Measurements from ENCODE around the gene SLC25A47.
A peak's percentile ranks its signal among the peaks of the same experiment; 100 is the strongest.

Gene SLC25A47

DNA sequence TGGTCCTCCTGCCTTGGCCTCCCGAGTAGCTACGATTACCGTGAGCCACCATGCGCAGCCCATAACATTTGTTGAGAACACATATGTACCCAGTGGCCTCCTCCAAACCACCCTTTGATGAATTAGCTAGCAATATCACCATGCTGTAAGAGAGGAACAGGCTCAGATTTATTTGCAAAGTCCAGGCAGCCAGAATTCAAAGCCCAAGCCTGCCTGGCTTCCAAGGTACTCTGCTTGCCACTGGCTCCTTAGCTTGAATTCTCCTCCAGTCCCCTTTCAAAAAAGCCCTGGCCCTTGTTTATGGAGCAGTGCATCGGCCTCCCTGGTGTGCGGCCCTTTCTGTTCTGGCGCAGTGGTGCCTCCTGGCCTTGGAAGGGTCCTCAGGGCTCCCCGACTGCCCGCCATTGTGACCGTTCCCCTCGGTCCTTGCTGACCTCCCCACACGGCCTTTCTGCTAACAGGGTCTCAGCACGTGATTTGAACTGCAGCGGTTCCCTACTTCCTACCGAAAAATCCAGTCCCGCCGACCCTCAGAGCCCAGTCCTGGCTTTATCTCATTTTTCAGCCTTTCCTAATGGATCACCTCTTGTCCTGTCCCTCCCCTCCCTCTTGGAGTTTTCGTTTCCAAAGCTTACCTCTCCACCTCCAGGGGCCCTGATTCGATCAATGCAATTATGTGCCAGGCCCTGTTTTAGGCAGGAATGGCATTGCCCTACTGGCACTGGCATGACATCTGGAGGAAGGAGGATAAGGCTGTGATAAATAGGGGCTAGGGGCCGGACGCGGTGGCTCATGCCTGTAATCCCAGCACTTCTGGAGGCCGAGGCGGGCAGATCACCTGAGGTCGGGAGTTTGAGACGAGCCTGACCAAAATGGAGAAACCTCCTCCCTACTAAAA is 38.9 kb upstream of the SLC25A47 start:
- H3K4me2 ChIP-seq (ENCODE audit: low read length): peak overlapping the region; percentile 91
- H3K27me3 ChIP-seq (ENCODE audit: control insufficient read depth, low read length): no peaks in the 10 kb centered on the region
- H3K79me2 ChIP-seq (ENCODE audit: control insufficient read depth, low read length): peaks cover 19% of the 10 kb centered on the region
- peaks cover 19% of the 10 kb centered on the region for H3K36me3 ChIP-seq (ENCODE audit: control insufficient read depth, low read length)
- peaks cover 26% of the 10 kb centered on the region for H3F3A ChIP-seq (ENCODE audit: control insufficient read depth, insufficient read depth)
- no peak for TF ChIP-seq EZH2phosphoT487 (IDR thresholded peaks at IDR 0.05; ENCODE audit: borderline replicate concordance, low read length)
- TF ChIP-seq, protein P1, sequence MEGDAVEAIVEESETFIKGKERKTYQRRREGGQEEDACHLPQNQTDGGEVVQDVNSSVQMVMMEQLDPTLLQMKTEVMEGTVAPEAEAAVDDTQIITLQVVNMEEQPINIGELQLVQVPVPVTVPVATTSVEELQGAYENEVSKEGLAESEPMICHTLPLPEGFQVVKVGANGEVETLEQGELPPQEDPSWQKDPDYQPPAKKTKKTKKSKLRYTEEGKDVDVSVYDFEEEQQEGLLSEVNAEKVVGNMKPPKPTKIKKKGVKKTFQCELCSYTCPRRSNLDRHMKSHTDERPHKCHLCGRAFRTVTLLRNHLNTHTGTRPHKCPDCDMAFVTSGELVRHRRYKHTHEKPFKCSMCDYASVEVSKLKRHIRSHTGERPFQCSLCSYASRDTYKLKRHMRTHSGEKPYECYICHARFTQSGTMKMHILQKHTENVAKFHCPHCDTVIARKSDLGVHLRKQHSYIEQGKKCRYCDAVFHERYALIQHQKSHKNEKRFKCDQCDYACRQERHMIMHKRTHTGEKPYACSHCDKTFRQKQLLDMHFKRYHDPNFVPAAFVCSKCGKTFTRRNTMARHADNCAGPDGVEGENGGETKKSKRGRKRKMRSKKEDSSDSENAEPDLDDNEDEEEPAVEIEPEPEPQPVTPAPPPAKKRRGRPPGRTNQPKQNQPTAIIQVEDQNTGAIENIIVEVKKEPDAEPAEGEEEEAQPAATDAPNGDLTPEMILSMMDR (IDR thresholded peaks at IDR 0.05; ENCODE audit: low read depth, low read length, poor library complexity, severe bottlenecking): no peak
- H3K9me2 ChIP-seq (replicated peaks; ENCODE audit: control insufficient read depth, low read length): no peaks in the 10 kb centered on the region
- H4K20me1 ChIP-seq (ENCODE audit: control insufficient read depth, insufficient read depth, low read depth, low read length): peaks cover 11% of the 10 kb centered on the region; the same call in 1 of the 2 replicates
- H3K9me3 ChIP-seq (ENCODE audit: control insufficient read depth, insufficient read depth, low read length): no peaks in the 10 kb centered on the region
- H3K4me3 ChIP-seq (ENCODE audit: low read length): peak overlapping the region; percentile 89
- peaks cover 12% of the 10 kb centered on the region for H3K4me1 ChIP-seq (ENCODE audit: control insufficient read depth, low read length)
- H3K27ac ChIP-seq (ENCODE audit: low read depth, low read length): no peak overlapping the region

DNA sequence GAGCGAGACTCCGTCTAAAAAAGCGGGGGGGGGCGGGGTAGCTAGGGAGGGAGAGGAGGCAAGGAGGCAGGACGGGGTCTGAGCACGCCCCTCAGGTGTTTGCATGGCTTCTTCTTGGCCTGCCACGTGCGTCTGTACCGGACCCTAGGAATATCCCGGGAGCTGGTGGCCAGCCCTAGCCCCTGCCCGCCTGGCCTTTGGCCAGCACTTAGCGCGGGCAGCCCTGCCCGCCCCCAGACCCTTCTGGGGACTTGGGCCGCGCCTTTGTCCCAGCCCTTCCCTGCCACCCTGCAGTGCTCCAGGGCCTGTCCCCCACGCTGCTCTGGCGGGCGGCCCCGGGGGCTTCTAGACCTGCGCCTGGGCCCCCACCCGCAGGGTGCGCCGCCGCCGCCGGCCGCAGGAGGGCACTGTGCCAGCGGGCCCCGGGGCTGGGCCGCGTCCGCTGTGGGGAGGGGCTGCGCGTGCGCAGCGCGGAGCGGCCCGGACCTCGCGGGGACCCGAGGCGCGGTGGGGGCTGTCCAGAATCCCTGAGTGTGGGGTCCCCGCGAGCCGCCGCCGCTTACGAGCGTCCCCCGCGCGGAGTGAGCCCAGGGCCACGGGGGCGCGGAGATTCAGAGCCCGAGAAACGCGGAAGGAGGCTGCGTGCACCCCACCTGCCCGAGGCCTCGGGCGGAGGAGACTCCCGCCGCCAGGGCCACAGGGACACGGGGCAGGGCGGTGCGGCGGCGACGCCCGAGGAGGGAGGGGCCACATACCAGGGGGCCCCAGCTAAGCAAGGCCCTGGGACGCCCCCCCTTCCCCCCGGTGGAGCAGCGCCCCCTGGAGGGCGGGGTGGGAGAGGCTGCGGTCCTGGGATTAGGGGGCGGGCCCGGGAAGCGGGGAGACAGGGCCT is 37.9 kb upstream of the SLC25A47 start:
- H3K4me3 ChIP-seq (ENCODE audit: low read length): peak overlapping the region; percentile 89
- peaks cover 15% of the 10 kb centered on the region for H3K4me1 ChIP-seq (ENCODE audit: control insufficient read depth, low read length)
- no peaks in the 10 kb centered on the region for H3K27me3 ChIP-seq (ENCODE audit: control insufficient read depth, low read length)
- H4K20me1 ChIP-seq (ENCODE audit: control insufficient read depth, insufficient read depth, low read depth, low read length): peaks cover 8% of the 10 kb centered on the region; the same call in 1 of the 2 replicates
- H3K27ac ChIP-seq (ENCODE audit: low read depth, low read length): peak overlapping the region; percentile 45
- H3K9me2 ChIP-seq (replicated peaks; ENCODE audit: control insufficient read depth, low read length): no peaks in the 10 kb centered on the region
- H3K36me3 ChIP-seq (ENCODE audit: control insufficient read depth, low read length): peaks cover 9% of the 10 kb centered on the region
- no peaks in the 10 kb centered on the region for H3K9me3 ChIP-seq (ENCODE audit: control insufficient read depth, insufficient read depth, low read length)
- peak overlapping the region; percentile 91 for H3K4me2 ChIP-seq (ENCODE audit: low read length)
- peaks cover 8% of the 10 kb centered on the region for H3K79me2 ChIP-seq (ENCODE audit: control insufficient read depth, low read length)
- H3F3A ChIP-seq (ENCODE audit: control insufficient read depth, insufficient read depth): peaks cover 25% of the 10 kb centered on the region
- TF ChIP-seq EZH2phosphoT487 (IDR thresholded peaks at IDR 0.05; ENCODE audit: borderline replicate concordance, low read length): no peak
- TF ChIP-seq, protein P1 (IDR thresholded peaks at IDR 0.05; ENCODE audit: low read depth, low read length, poor library complexity, severe bottlenecking): peak; percentile 86

DNA sequence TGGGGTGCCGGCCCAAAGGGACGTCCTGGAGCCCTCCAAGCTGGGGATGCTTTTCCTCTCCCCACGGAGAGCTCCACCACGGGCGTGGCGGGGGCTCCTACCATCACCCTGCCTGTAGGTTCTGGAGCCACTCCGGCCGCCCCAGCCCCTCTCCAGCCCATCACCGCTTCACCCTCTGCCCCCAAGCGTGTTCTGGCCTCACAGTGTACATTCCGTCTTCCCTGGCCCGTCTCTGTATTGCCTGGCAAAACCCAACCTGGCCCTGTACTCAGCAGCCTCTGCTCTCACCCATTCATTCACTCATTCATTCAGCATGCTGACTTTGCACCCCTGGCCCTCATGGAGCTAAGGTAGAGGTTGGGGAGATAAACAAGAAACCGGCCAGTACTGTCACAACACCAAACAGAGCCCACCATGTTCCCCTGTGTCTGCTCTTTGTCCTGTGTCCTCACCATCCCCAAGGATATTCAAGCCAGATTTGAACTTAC is 37.2 kb upstream of the SLC25A47 start:
- Histone ChIP-seq H4K20me1 (ENCODE audit: control insufficient read depth, insufficient read depth, low read depth, low read length) (peaks cover 7% of the 10 kb centered on the region; the same call in 1 of the 2 replicates), H3K4me1 (ENCODE audit: control insufficient read depth, low read length) (peaks cover 15% of the 10 kb centered on the region), H3K79me2 (ENCODE audit: control insufficient read depth, low read length) (peaks cover 4% of the 10 kb centered on the region; the same call in 1 of the 2 replicates), H3K27me3 (ENCODE audit: control insufficient read depth, low read length) (no peaks in the 10 kb centered on the region), H3K36me3 (ENCODE audit: control insufficient read depth, low read length) (peaks cover 5% of the 10 kb centered on the region; the same call in 1 of the 2 replicates), H3K4me3 (ENCODE audit: low read length) (peak overlapping the region; percentile 89), H3F3A (ENCODE audit: control insufficient read depth, insufficient read depth) (peaks cover 24% of the 10 kb centered on the region), H3K27ac (ENCODE audit: low read depth, low read length) (no peak overlapping the region), H3K4me2 (ENCODE audit: low read length) (peak overlapping the region; percentile 91), H3K9me2 (replicated peaks; ENCODE audit: control insufficient read depth, low read length) (no peaks in the 10 kb centered on the region), H3K9me3 (ENCODE audit: control insufficient read depth, insufficient read depth, low read length) (no peaks in the 10 kb centered on the region)
- no peak for TF ChIP-seq EZH2phosphoT487 (IDR thresholded peaks at IDR 0.05; ENCODE audit: borderline replicate concordance, low read length)
- TF ChIP-seq, protein P1 (IDR thresholded peaks at IDR 0.05; ENCODE audit: low read depth, low read length, poor library complexity, severe bottlenecking): peak; percentile 39
